GM21447 (cell line): ENCODE measurements around the gene MAN1C1.
A peak's percentile ranks its signal among the peaks of the same experiment; 100 is the strongest.

Source experiments
- ATAC-seq: cut with Tn5 transposase; IDR thresholded peaks from one replicate; pipeline ENCODE4 v1.9.1; 2021; ENCODE audit not compliant: unreplicated experiment

MAN1C1 gene

DNA sequence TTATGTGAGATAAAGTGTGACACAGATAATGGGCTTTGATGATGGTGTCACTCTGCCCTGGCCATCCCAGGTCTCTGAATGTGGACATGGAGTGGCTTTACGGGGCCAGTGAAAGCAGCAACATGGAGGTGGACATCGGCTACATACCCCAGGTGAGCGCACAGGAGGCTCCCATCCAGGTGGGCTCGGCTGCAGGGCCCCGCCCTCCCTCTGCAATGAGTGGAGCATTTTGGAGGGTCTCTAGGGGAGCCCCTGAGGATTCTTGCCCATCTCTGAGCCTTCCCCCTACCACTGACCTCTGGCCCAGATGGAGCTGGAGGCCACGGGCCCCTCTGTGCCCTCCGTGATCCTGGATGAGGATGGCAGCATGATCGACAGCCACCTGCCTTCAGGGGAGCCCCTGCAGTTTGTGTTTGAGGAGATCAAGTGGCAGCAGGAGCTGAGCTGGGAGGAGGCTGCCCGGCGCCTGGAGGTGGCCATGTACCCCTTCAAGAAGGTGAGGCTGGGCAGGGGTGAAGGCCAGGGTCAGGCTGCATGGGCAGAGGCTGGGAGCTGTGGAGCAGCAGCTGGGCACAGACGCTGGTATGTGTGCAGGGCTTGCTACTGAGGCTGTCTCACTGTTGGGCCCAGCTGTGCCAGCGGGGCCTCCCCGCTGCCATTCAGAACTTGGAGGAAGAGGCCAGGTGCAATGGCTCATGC, 194.9 kb downstream of the MAN1C1 start:
- no peak for ATAC-seq

DNA sequence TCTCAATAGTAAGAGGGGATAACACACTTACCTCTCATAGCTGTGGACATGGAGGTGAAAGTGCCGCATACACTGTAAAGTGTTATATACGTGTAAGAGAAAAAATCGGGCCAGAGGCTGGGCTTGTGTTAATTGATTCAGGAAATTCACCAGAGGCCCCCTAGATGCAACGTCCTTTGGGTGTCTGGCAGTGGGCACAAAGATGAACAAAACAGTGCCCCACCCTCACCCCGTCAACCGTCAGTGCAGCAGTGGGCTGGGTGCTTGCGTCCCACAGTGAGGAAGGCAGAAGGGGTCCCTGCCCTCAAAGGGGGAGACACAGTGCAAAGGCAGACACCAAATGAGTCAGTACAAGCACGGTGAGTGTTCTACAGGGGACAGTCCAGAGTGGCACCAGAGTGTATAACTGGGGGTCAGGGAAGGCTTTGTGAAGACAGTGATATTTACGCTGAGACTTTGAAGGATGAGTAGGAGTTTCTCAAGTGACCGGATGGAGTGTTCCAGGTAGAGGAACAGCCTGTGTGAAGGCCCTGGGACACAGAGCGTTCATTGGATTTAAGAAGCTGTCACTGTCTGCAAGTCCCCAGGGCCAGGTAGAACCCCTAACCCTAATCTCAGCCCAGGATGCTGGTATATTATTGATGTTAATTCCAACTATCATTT, 196.6 kb downstream of the MAN1C1 start:
- ATAC-seq, result no peak

DNA sequence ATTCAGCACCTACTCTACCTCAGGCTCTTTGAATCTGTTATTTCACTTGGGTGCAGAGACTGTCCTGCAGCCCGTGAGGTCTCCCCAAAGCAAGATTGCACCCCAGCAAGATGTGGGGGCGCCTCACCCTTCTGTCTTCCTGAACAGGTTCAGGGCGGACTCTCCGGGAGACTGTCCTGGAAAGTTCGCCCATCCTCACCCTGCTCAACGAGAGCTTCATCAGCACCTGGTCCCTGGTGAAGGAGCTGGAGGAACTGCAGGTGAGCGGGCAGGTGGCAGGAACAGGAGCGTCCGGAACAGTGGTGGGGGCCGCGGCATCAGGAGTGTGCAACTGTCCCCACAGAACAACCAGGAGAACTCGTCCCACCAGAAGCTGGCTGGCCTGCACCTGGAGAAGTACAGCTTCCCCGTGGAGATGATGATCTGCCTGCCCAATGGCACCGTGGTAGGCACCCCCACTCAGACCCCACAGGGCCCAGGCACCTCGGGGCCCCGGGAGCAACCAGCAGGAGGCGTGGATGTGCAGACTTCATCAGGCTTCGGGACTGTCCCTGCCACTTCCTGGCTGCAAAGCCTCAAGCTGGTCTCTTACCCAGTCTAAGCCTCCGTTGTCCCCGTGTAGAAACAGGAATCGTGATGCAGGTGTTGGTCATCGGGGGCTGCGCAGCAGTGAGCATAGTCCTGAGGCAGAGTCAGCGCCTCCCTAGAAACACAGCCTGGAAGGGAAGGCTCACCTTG, 197.3 kb downstream of the MAN1C1 start:
- no peak for ATAC-seq

DNA sequence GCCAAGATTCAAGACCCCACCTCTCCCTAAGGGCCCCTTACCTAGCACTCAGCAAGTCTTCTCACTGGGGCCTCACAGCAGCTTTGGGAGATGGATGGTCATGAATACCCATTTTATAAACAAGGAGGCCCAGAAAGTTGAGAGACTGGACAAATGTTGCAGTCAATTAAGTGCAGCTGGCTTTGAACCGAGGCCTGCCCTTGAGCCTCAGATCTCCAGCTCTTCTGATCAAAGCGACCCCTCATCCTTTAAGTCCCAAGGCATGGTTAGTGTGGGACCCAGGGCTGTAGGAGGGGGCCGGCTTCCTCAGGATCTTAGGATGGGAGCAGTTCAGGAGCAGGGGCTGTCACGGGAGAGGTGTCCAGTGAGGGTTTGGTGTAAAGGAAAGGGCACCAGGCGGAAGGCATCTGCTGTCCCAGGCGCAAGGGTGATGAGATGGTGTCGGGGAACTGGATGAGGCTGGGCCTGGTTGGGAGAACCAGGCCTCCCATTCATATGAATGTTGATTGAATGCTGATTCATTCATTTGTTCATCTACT, 198.0 kb downstream of the MAN1C1 start:
- no peak for ATAC-seq

DNA sequence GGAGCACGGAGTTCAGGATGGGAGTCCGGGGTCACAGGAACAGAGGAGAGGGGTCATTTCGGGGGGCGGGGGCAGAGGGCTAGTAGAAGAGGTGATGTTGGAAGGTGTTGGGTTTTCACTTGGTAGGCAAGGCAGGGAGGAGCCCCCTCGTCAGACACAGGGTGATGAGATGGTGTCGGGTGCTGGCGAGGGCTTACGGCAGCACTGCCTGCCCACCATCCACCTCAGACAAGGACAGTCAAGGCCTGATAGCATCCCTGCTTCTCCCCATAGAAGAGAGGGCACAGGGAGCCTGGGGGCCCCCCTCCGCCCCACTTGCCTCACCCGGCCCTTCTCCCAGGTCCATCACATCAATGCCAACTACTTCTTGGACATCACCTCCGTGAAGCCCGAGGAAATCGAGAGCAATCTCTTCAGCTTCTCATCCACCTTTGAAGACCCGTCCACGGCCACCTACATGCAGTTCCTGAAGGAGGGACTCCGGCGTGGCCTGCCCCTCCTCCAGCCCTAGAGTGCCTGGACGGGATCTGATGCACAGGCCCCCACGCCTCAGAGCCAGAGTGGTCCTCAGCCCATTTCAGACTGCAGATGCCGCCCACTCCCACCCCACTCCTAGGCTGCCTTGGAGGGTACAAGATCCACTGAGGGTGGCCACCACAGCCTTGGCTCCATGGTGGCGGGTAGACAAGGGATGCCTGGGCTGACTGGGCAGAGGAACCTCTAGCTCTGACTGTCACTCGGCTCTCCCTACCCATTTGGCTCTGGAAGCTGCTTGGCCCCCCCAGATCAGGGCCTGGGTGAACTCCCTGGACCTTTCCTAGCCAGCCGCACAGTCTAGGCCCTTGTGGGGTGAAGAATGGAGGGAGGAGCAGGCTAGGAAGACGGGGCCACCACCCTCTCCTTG, 198.9 kb downstream of the MAN1C1 start:
- no peak for ATAC-seq

DNA sequence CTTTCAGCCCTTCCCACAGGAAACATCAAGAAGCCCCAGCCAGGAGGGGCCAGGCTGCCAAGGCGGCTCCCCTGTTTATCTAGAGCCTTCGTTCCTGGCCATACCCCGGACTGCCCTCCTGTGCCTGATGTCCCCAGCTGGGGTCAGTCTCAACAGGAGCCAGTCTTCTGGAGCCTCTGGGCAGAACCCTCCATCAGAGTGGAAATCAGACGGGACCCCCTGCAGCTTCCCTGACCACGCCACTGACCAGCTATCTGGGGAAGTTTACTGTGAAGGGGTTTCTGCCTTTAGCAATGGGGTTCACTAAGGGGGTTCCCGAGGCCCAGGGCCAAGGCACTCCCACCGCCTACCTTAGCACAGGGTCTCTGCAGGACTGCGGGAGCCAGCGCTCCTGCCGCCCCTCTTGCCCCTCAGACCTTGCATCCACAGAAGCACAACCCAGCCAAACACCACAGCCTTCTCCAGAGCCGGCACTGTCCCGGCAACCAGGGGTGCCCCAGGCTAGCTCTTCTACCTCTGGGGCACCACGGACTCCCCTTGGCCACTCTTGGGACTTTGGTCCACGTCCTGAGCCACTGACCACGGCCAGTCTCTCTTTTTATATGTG, 199.6 kb downstream of the MAN1C1 start:
- no peak for ATAC-seq

DNA sequence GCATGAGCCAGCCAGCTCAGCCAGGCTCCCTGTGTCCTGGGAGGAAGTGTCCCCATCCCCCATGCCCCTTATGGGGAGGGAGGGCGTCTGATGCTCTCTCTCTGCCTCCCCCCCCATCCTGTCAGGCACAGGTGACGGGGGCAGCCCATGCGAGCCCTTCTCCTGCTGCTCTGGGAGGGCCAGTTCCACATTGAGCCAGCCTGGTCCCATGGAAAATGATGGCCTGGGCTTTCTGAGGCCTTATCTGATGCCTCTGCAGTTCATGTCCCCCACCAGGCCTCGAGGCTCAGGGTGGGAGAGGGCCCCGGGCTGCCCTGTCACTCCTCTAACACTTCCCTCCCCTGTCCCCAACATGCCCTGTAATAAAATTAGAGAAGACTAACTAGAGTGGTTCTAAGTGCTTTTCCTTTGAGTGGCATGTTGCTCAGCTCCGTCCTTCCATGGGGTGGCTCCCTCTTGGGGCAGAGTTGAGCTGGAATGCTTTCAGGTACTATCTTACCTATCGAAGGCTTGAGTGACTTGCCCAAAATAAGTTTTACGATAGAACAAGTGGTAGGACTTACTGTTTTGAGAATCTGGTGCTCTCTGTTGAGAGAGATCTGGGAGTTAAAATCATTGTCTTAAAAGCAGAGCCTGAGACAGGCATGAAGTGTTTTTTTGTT, 201.4 kb downstream of the MAN1C1 start:
- ATAC-seq, result no peak

DNA sequence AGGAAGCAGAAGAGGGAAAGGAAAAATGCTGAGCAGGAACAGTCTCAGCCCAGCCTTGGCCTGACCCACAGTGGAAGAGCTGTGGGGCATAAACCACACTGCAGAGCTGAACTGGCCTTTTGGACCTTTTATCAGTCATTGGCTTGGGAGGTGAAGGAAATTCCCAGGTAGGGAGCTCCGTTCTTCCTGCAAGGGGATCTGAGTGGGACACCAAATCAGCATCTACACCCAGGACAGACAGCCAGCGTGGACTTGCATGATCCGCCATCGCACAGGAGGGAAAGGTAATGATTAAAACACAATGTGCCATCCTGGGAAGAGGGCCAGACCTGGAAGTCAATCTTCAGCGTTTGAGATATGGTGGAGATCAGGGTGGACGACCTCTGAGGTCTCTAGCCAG, 202.0 kb downstream of the MAN1C1 start:
- no peak for ATAC-seq

DNA sequence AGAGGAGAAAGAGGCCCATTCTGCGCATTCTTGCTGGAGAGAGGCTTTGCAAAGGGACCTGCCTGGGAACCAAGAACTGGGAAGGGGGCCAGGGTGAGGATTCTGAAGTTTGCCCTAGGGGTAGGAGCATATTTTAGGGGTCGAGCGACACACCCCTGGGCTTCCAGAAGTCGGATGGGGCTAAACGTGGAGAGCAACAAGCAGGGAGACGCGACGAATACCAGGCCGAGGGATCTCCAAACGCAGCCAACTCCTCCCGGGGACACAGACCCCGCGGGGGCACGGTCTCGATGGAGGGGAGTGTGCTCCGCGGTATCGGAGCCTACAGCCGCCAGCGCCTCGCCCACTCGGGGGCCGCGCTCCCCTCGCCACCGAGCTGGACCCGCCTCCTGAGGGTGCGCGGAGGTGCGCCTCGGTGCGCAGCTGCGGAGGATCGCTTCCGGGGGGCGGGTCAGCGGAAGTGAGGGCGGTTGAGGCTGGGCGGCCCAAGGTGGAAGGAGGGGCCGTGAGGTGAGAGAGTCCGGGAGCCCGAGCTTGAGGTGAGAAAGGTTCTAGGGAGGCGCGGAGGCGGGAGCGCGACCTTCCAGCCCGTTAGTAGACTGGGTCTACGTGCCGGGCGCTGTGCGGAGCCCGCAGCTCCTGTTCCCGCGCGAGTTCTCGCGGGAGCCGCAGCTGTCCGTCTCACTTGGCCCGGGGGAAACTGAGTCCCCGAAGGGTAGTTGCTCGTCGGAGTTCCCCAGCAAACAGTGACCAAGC, 203.1 kb downstream of the MAN1C1 start, which contains the start of gene MTFR1L:
Gene MTFR1L (plus strand): TSS at position 464 of the 756 bp plus-strand sequence. CDS start 3,151 bp downstream, outside the sequence.
- peak; percentile 84 for ATAC-seq

DNA sequence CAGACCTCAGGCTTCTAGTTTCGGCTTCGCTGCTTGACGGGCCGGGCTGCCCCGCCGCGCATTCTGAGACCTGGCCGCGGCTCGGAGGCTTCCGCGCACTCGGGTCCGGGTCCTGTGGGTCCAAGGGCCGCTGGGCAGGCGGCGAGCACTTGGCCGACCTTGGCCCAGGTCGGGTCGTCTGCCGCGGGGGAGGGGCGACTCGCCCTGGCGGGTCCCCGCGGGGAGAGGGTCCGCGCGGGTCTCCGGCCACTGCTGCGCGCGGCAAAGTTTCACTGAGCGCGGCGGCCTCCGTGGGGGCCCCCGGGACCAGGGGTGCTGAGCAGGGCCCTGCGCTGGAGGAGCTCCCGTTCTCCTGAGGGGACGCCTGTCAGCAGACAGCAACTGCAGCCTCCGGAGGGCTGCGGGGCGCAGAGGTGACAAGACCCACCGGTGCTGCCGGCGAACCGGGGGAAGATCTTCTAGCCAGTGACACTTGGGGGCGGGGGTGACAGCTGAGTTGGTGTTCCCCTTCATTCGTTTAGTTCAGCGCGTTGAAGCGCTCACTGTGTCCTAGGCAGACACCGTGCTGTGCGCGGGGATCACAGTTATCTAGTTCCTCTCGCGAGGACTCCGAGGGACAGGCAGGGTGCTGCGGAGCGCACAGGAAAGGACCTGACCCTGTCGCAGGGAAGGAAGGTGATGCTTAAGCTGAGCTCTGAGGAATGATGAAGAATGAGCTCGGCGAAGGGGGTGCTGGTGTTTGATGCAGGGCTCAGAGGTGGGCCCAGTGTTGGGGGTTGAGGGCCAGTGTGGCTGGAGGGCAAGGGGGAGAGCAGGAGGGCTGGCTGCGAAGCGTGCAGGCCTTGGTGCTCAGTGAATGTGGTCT, 203.9 kb downstream of the MAN1C1 start:
- ATAC-seq, result peak; percentile 57

DNA sequence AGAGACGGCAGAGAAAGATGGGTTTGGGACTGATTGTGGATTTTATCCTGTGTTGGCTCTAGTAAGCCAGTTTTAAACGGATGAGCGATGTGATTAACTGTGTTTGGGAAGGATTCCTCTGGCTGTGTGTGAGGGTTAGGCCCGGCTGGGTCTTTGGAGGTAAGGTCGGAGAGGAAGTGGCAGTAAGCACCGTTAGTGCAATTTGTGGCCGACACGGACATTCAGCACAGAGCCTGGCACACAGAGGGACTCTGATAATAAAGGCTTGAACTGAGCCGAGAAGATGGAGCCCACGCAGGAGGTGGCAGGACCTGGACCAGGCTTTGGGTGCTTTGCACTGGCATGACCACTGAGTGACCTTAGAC, 204.5 kb downstream of the MAN1C1 start:
- no peak for ATAC-seq

DNA sequence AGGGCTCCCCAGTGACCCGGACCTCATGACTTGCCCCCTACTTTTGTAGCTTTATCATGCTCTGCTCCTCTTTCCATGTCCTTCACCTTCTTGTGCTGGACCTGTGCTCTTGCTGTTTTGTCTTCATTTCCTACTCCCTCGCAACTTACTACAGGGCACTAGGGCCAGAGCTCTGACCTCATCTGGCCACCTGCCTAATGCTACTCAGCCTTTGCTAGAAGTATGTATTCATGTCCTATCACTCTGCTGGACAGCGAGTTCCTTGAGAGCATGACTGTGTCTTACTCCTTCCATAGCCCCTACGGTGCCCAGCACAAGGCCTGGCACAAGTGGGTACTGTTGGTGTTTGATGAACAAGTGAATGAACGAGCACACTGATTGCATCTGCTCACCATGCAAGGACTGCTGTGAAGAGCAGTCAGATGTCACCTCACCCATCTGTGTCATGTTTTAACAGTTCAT, 205.1 kb downstream of the MAN1C1 start:
- ATAC-seq, result no peak

DNA sequence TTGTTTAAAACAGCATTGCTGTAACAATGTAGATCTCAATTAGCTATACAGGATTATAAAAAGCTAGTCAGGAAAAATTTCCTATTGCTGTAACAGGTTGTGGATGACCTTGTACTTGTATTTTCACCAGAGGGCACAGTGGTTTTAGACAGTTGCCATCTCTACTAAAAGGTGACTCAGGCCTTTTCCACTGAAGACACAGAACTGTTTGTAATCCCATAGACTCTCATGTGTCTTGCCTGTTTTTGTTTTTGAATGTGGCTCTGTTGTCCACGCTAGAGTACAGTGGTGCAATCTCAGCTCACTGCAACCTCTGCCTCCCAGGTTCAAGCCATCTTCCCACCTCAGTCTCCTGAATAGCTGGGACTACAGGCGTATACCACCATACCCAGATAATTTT, 209.0 kb downstream of the MAN1C1 start:
- no peak for ATAC-seq

DNA sequence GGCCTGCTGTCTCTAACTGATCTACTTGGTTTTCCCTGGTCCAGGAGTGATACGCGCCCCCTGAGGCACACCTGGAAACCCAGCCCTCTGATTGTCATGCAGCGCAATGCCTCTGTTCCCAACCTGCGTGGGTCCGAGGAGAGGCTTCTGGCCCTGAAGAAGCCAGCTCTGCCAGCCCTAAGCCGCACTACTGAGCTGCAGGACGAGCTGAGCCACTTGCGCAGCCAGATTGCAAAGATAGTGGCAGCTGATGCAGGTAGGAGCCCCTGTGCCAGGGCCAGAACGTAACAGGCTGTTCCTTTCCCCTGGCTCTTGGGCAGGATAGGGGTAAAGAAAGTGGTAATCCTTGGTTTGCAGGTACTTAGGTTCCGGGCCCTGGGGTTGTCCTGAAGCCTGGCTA, 210.0 kb downstream of the MAN1C1 start:
- ATAC-seq, result no peak

DNA sequence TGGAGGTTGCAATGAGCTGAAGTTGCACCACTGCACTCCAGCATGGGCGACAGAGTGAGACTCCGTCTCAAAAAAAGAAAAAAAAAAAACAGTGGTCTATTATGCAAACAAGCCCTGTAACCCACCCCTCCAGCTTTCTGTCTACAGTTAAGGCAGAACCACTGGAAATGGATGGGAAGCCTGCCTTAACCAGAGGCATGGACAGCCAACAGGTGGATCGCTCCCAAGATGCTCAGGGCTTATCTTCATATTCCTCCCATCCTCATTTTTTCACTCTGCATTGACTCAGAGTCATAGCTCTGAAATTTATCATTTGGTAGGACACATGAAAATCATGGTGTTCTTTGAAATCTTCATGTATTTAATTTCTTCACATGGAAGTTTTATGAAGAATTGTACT, 211.9 kb downstream of the MAN1C1 start:
- no peak for ATAC-seq

DNA sequence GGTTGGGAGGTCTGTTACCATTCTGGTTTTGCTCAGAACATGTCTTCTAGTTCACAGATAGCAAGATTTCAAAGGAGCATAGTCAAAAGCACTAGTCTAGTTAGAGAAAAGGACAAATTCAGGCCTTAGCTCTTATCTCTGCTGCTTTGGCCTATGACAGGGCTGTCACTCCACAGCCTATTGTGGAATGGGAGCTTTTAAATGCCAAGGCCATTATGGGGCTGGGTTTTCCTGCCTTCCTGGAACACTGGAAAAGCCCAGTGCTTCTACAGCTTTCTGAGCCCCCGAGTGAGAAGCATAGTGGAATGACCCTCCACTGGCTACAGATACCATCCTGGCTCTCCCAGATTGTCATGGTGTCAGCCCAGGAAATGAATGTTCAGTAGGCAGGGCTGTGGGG, 212.5 kb downstream of the MAN1C1 start:
- no peak for ATAC-seq

DNA sequence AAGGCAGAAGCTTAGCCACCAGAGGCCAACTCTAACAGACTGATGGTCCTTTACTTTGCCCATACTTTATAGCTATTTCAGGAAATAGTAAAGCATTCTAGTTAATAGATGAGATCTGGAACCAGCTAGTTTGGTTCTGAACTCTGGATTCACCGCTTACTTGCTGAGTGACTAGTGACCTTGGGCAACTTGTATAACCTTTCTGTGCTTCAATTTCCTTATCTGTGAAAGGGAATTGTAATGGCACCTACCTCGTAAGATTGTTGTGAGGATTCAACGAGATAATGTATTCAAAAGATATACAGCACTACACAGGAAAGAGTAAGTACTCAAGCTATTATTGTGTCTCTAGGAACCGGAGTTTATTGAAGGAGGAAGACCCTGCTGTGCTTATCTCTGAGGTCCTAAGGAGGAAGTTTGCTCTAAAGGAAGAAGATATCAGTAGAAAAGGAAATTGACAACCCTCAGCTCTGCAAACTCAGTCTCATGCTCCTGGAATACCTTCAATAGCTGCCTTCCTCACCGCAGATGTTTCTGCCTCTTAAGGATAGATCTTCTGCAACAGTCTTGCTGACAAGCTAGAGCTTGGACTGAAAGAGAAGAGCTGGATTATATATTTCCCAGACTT, 215.1 kb downstream of the MAN1C1 start:
- no peak for ATAC-seq
